HL-60 (cell line): ENCODE measurements around the gene KCNJ3.

Experiments used
- GABPA ChIP-seq: IDR thresholded peaks from 2 replicates; pipeline ENCODE4 v1.6.1; 2012; ENCODE audit warnings: low read depth
- POLR2AphosphoS5 ChIP-seq: IDR thresholded peaks from 2 replicates; pipeline ENCODE4 v1.6.1; 2012; ENCODE audit warnings: low read depth
- REST ChIP-seq: IDR thresholded peaks from 2 replicates; pipeline ENCODE4 v1.6.1; 2012; ENCODE audit warnings: low read depth; ENCODE audit not compliant: insufficient replicate concordance
- TF ChIP-seq, protein P1 (sequence below): IDR thresholded peaks from one replicate; pipeline ENCODE4 v1.5.1; 2011; ENCODE audit warnings: low read length, control low read depth, inconsistent platforms; ENCODE audit not compliant: insufficient read depth

DNA sequence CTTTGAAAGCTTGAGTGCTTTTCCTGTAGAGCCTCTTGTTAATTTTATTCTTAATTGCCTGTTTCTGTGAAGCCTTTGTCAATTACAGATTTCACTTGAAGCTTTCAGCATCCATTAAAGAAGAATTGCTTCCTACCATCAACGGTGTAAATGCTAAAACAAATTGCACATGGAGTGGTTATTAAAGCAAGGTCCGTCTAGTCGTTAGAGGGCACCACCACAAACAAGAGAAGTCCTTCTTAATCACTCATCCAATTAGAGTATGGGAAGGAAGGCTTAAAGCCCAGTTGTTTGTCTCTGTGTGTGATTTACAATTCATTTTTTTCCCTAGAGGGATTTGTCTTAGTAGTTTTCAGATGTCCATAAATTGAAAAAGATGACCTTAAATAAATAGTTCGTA, 1.6 kb downstream of the KCNJ3 start:
- TF ChIP-seq, protein P1, sequence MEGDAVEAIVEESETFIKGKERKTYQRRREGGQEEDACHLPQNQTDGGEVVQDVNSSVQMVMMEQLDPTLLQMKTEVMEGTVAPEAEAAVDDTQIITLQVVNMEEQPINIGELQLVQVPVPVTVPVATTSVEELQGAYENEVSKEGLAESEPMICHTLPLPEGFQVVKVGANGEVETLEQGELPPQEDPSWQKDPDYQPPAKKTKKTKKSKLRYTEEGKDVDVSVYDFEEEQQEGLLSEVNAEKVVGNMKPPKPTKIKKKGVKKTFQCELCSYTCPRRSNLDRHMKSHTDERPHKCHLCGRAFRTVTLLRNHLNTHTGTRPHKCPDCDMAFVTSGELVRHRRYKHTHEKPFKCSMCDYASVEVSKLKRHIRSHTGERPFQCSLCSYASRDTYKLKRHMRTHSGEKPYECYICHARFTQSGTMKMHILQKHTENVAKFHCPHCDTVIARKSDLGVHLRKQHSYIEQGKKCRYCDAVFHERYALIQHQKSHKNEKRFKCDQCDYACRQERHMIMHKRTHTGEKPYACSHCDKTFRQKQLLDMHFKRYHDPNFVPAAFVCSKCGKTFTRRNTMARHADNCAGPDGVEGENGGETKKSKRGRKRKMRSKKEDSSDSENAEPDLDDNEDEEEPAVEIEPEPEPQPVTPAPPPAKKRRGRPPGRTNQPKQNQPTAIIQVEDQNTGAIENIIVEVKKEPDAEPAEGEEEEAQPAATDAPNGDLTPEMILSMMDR = no peak
- TF ChIP-seq GABPA = no peak
- no peak for TF ChIP-seq POLR2AphosphoS5
- TF ChIP-seq REST = no peak
